ENCODE data around the gene DALRD3.

DALRD3 gene

GRCh38 chr3:49028298-49028672, 9.9 kb upstream of the DALRD3 start:
- H3K4me1 ChIP-seq (ENCODE audit: low read length): peaks cover 18% of the 10 kb centered on the region
- no peak for TF ChIP-seq CTCF (IDR thresholded peaks at IDR 0.05; ENCODE audit: low read depth, low read length)

GRCh38 chr3:49027634-49028033, 9.3 kb upstream of the DALRD3 start:
- Histone ChIP-seq H3K9me3 (ENCODE audit: insufficient read depth, low read length) (no peaks in the 10 kb centered on the region), H3K27ac (ENCODE audit: low read length) (no peak overlapping the region), H3K36me3 (replicated peaks; ENCODE audit: low read depth, low read length) (peaks cover 77% of the 10 kb centered on the region), H3K4me2 (ENCODE audit: low read length) (peak overlapping the region; percentile 93), H3K79me2 (ENCODE audit: low read length) (peaks cover 66% of the 10 kb centered on the region), H4K20me1 (ENCODE audit: insufficient read depth, low read length) (no peaks in the 10 kb centered on the region), H3K4me1 (ENCODE audit: low read length) (peaks cover 24% of the 10 kb centered on the region), H3K4me3 (ENCODE audit: low read length) (peak overlapping the region; percentile 88; the same call in 1 of the 2 replicates), H3K27me3 (ENCODE audit: low read depth, low read length) (no peaks in the 10 kb centered on the region), H2AFZ (ENCODE audit: low read depth, low read length) (no peak overlapping the region), H3K9ac (ENCODE audit: low read length) (peak overlapping the region; percentile 95; the same call in 1 of the 2 replicates)
- TF ChIP-seq EZH2phosphoT487 (IDR thresholded peaks at IDR 0.05; ENCODE audit: low read depth) (no peak), CTCF (IDR thresholded peaks at IDR 0.05; ENCODE audit: low read depth, low read length) (no peak)

More at GRCh38 chr3:49028298-49028672, 9.9 kb upstream of the DALRD3 start:
- peak overlapping the region; percentile 88 for H3K4me3 ChIP-seq (ENCODE audit: low read length)
- no peaks in the 10 kb centered on the region for H3K9me3 ChIP-seq (ENCODE audit: insufficient read depth, low read length)
- H3K27me3 ChIP-seq (ENCODE audit: low read depth, low read length): no peaks in the 10 kb centered on the region
- no peaks in the 10 kb centered on the region for H4K20me1 ChIP-seq (ENCODE audit: insufficient read depth, low read length)
- H3K4me2 ChIP-seq (ENCODE audit: low read length): peak overlapping the region; percentile 93
- no peak overlapping the region for H2AFZ ChIP-seq (ENCODE audit: low read depth, low read length)
- H3K36me3 ChIP-seq (replicated peaks; ENCODE audit: low read depth, low read length): peaks cover 78% of the 10 kb centered on the region
- peak overlapping the region; percentile 95 for H3K9ac ChIP-seq (ENCODE audit: low read length)
- H3K79me2 ChIP-seq (ENCODE audit: low read length): peaks cover 59% of the 10 kb centered on the region
- H3K27ac ChIP-seq (ENCODE audit: low read length): peak overlapping the region; percentile 54

GRCh38 chr3:49026536-49026935, 8.2 kb upstream of the DALRD3 start:
- H3K9me3 ChIP-seq (ENCODE audit: insufficient read depth, low read length): no peaks in the 10 kb centered on the region
- TF ChIP-seq CTCF (IDR thresholded peaks at IDR 0.05; ENCODE audit: low read depth, low read length) (no peak), EZH2phosphoT487 (IDR thresholded peaks at IDR 0.05; ENCODE audit: low read depth) (no peak)
- H4K20me1 ChIP-seq (ENCODE audit: insufficient read depth, low read length): no peaks in the 10 kb centered on the region
- no peak overlapping the region for H3K27ac ChIP-seq (ENCODE audit: low read length)
- H3K4me2 ChIP-seq (ENCODE audit: low read length): no peak overlapping the region
- no peaks in the 10 kb centered on the region for H3K27me3 ChIP-seq (ENCODE audit: low read depth, low read length)
- no peak overlapping the region for H3K4me3 ChIP-seq (ENCODE audit: low read length)
- H3K79me2 ChIP-seq (ENCODE audit: low read length): peaks cover 72% of the 10 kb centered on the region
- H3K36me3 ChIP-seq (replicated peaks; ENCODE audit: low read depth, low read length): peaks cover 68% of the 10 kb centered on the region
- no peak overlapping the region for H2AFZ ChIP-seq (ENCODE audit: low read depth, low read length)
- H3K4me1 ChIP-seq (ENCODE audit: low read length): peaks cover 24% of the 10 kb centered on the region
- no peak overlapping the region for H3K9ac ChIP-seq (ENCODE audit: low read length)

- H3K27ac ChIP-seq (ENCODE audit: low read length): no peak overlapping the region
- no peaks in the 10 kb centered on the region for H3K9me3 ChIP-seq (ENCODE audit: insufficient read depth, low read length)
- peaks cover 64% of the 10 kb centered on the region for H3K36me3 ChIP-seq (replicated peaks; ENCODE audit: low read depth, low read length)
- H3K4me1 ChIP-seq (ENCODE audit: low read length): peaks cover 24% of the 10 kb centered on the region
- TF ChIP-seq EZH2phosphoT487 (IDR thresholded peaks at IDR 0.05; ENCODE audit: low read depth) (no peak), CTCF (IDR thresholded peaks at IDR 0.05; ENCODE audit: low read depth, low read length) (no peak)
- no peak overlapping the region for H3K4me3 ChIP-seq (ENCODE audit: low read length)
- H3K27me3 ChIP-seq (ENCODE audit: low read depth, low read length): no peaks in the 10 kb centered on the region
- no peak overlapping the region for H3K4me2 ChIP-seq (ENCODE audit: low read length)
- no peak overlapping the region for H2AFZ ChIP-seq (ENCODE audit: low read depth, low read length)
- H3K79me2 ChIP-seq (ENCODE audit: low read length): peaks cover 76% of the 10 kb centered on the region
- H3K9ac ChIP-seq (ENCODE audit: low read length): no peak overlapping the region
- no peaks in the 10 kb centered on the region for H4K20me1 ChIP-seq (ENCODE audit: insufficient read depth, low read length)
These were observed 7.6 kb upstream of the DALRD3 start for GRCh38 chr3:49025793-49026520.

Data from OCI-LY3 (cell line).